Measurements from ENCODE around the gene SETBP1.

The SETBP1 gene

GRCh38 chr18:44950685-44951195 lies 270.1 kb downstream of the SETBP1 start:
- no peak for DNase-seq

- DNase-seq = no peak
These were observed 271.1 kb downstream of the SETBP1 start for GRCh38 chr18:44951748-44952147.

GRCh38 chr18:44954257-44954656 lies 273.6 kb downstream of the SETBP1 start:
- DNase-seq = no peak

GRCh38 chr18:44955825-44956224 lies 275.1 kb downstream of the SETBP1 start:
- no peak for DNase-seq

GRCh38 chr18:44957025-44957424 lies 276.3 kb downstream of the SETBP1 start:
- DNase-seq = no peak

GRCh38 chr18:44957461-44957860 lies 276.8 kb downstream of the SETBP1 start:
- DNase-seq = no peak

- no peak for DNase-seq
These were observed 277.4 kb downstream of the SETBP1 start for GRCh38 chr18:44958040-44958439.

GRCh38 chr18:44958455-44958854 lies 277.8 kb downstream of the SETBP1 start:
- no peak for DNase-seq

GRCh38 chr18:44959013-44959412 lies 278.3 kb downstream of the SETBP1 start:
- no peak for DNase-seq

- DNase-seq = no peak
These were observed 279.9 kb downstream of the SETBP1 start for GRCh38 chr18:44960580-44960979.

GRCh38 chr18:44961288-44961995 lies 280.8 kb downstream of the SETBP1 start:
- no peak for DNase-seq

GRCh38 chr18:44967599-44967998 lies 286.9 kb downstream of the SETBP1 start:
- no peak for DNase-seq

- no peak for DNase-seq
These were observed 287.6 kb downstream of the SETBP1 start for GRCh38 chr18:44968336-44968735.

GRCh38 chr18:44969214-44969795 lies 288.6 kb downstream of the SETBP1 start:
- DNase-seq = no peak

GRCh38 chr18:44973282-44973681 lies 292.6 kb downstream of the SETBP1 start:
- DNase-seq = no peak

GRCh38 chr18:44974174-44974573 lies 293.5 kb downstream of the SETBP1 start:
- no peak for DNase-seq

- no peak for DNase-seq
These were observed 297.2 kb downstream of the SETBP1 start for GRCh38 chr18:44977856-44978255.

GRCh38 chr18:44979748-44980147 lies 299.1 kb downstream of the SETBP1 start:
- DNase-seq = no peak

- no peak for DNase-seq
These were observed 300.4 kb downstream of the SETBP1 start for GRCh38 chr18:44981121-44981520.

- no peak for DNase-seq
These were observed 306.2 kb downstream of the SETBP1 start for GRCh38 chr18:44986933-44987332.

- DNase-seq = no peak
These were observed 306.7 kb downstream of the SETBP1 start for GRCh38 chr18:44987371-44987770.

GRCh38 chr18:44988821-44989587 lies 308.3 kb downstream of the SETBP1 start:
- DNase-seq = no peak

GRCh38 chr18:44996261-44996660 lies 315.6 kb downstream of the SETBP1 start:
- no peak for DNase-seq

GRCh38 chr18:44997174-44997573 lies 316.5 kb downstream of the SETBP1 start:
- DNase-seq = no peak
